GM13977 (cell line): ENCODE measurements around the gene HEBP2.
"Not testable (repeated sequence)": the region's sequence is repeated elsewhere in the genome, so short reads cannot be mapped to it uniquely, and the experiment has no call there.

Experiments
- DNase-seq: peaks from one replicate; pipeline ENCODE4 v3.0.0; 2012; ENCODE audit warnings: low spot score
- CTCF ChIP-seq: IDR thresholded peaks from 2 replicates; pipeline ENCODE4 v1.5.1; 2012; ENCODE audit warnings: mild to moderate bottlenecking, control low read depth; ENCODE audit not compliant: insufficient read depth; ENCODE audit errors: extremely low read depth, missing control alignments
- in situ Hi-C: fragments of 300-500 bp; cut with MboI; formaldehyde crosslinking; loops from one replicate; pipeline ENCODE4 v1.12.0; 2022; ENCODE audit warnings: low sequenced_read_pairs, low pct_unique_long_range_greater_than_20kb, mixed read lengths, inconsistent platforms; ENCODE audit not compliant: unreplicated experiment

The HEBP2 gene

DNA sequence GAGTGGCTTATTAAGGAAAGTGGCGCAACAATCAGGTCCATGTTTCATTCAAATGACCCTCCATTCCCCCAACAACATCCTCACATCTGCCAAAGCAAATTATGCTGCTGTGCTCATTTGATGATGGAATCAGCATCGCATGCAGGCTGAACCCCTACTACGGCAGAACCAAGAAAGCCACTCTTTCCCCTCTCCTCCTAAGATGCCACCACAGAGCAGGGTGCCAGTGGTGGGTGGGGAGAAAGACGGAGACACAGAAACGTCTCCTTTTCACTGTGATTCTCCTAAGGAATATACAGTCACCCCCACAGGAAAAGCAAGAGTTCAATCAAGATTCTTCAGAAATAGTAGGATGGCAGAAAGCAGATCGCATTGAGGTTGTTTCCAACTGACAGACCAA, 17.1 kb downstream of the HEBP2 start:
- TF ChIP-seq CTCF, result no peak
- in situ Hi-C loops, result loop anchor here (25.0 kb wide), 1 partner anchor 341 kb away; the partner anchor contains the start of gene CCDC28A
- DNase-seq, result no peak

- in situ Hi-C loops, result loop anchor here (25.0 kb wide), 1 partner anchor 341 kb away; the partner anchor contains the start of gene CCDC28A
- no peak for DNase-seq
- TF ChIP-seq CTCF, result no peak
Measured at GRCh38 chr6:138421608-138422007, 17.6 kb downstream of the HEBP2 start.

DNA sequence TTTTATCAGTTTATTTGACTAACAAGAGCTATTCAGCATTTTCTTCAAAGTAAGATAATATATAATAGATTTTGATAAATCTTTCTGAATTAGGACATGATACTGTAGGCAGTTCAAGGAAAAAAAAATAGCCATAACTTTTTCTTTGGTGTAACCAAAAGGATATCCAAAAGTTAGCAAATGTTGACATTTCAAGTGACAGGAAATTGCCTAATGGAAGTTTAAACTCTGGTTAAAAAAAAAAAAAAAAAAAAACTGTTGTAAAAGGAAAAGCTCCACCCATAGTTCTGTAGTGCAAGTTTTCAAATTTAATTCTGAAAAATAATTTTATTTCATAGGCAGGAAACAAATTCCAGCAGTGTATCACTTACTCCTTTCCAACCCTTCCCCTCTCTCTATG, 18.8 kb downstream of the HEBP2 start:
- no peak for DNase-seq
- in situ Hi-C loops, result loop anchor here (25.0 kb wide), 1 partner anchor 339 kb away; the partner anchor contains the start of gene CCDC28A
- TF ChIP-seq CTCF, result no peak

DNA sequence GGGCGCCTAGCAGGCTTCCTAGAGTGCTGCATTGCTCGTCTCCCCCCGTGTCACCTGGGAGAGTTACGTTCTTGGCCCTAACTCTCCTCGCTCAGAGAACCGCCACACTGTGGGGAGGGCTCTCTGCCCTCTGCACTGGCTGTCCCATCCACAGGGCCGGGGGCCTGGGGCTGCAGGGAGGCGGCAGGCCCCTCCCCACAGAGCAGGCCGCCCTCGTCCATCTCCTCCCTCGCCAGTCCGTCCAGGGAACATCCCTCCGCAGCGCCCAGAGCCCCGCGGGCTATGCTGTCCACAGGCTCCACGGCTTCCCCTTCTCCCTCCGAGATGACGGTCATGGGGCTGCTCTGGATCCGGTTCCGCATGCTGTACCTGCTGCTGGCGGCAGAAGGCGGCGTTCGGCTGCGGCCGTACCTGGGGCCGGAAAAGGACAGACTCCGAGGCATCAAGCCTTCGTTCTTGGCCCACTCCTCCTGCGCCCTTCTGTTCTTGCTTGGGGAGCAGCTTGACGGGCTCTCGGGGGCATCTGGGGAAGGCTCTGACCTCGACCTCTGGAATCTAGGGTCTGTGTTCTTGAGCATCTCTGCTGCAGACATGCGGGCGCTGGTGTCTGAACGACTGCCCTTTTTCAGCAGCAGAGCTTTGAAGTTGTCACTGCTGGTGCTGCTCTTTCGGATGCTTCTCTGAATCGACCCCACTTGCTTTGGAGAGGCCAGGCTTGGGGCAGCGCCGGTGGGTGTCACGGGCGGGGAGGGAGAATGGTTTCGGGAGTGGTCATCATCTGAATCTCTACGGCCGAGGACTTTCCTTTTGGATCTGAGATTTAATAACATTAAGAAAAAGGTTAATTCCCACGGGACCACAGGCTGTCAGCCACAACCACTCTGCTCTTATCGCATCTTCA, 20.2 kb downstream of the HEBP2 start:
- DNase-seq, result no peak
- in situ Hi-C loops, result loop anchor here (25.0 kb wide), 1 partner anchor 338 kb away; the partner anchor contains the start of gene CCDC28A
- TF ChIP-seq CTCF, result no peak

- in situ Hi-C loops, DNase-seq: not testable (repeated sequence)
Measured at GRCh38 chr6:138425256-138425655, 21.2 kb downstream of the HEBP2 start.

GRCh38 chr6:138426500-138427123, 22.6 kb downstream of the HEBP2 start:
- no peak for TF ChIP-seq CTCF
- in situ Hi-C loops, result no loop called here
- DNase-seq, result no peak

DNA sequence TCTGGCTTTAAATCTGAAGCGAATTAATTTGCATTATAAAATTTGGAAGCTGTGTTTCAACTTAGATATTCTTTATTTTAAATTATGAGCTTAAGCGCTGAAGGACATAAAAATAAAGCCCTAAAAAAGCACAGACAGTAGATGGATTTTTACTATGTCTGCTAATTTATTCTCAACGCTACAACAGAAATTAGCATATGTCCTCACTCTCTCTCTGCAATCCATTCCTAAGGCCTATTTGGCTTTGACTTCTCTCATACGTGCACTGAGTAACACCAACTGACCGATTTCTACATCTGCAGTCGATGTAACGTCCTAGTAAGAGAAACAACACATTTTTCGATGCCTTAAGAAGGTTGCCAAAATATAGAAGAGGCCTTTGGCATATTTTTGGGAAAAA, 23.7 kb downstream of the HEBP2 start:
- in situ Hi-C loops, result no loop called here
- no peak for TF ChIP-seq CTCF
- no peak for DNase-seq
